Psoas muscle (tissue), 8 donors: ENCODE results near the gene VTCN1. TPM values are rescaled to one million over a fixed set of nuclear protein-coding genes. Genes with fewer than 3 reads are reported as not detected.

Experiments
- ATAC-seq, 4 donors: fragments of 200-7000 bp; cut with Tn5 transposase; one replicate each; pipeline ENCODE4 v1.9.1; 2020; ENCODE audit warnings: moderate library complexity in 3 of 4, mild to moderate bottlenecking in 2 of 4
- DNase-seq, 2 donors: peaks; one replicate each; pipeline ENCODE4 v3.0.0-alpha.2; 2020
- H3K27ac ChIP-seq: fragments of 200-600 bp; one replicate; pipeline ENCODE4 v1.8.0; 2022
- H3K27me3 ChIP-seq, 3 donors: fragments of 200-600 bp in 1 of 3; one replicate each; pipeline versions ENCODE4 v1.6.1 to v1.8.0; 2013 to 2022; ENCODE audit warnings: low read length in 2 of 3, mild to moderate bottlenecking in 2 of 3, moderate library complexity in 1 of 3; ENCODE audit not compliant: insufficient read depth in 3 of 3
- H3K36me3 ChIP-seq, 2 donors: fragments of 200-600 bp in 1 of 2; one replicate each; pipeline versions ENCODE4 v1.6.1 to v1.8.0; 2013 to 2022; ENCODE audit warnings: low read depth in 1 of 2, mild to moderate bottlenecking in 1 of 2, moderate library complexity in 1 of 2; ENCODE audit not compliant: insufficient read depth in 1 of 2
- H3K4me1 ChIP-seq: fragments of 200-600 bp; one replicate; pipeline ENCODE4 v1.8.0; 2022
- H3K4me3 ChIP-seq: fragments of 200-600 bp; one replicate; pipeline ENCODE4 v1.8.0; 2022; ENCODE audit warnings: mild to moderate bottlenecking
- H3K9me3 ChIP-seq: fragments of 200-600 bp; one replicate; pipeline ENCODE4 v1.8.0; 2022
- WGBS, 3 donors: extraction: QIAGEN DNeasy Blood & Tissue Kit; methylation state at CpG; one replicate each; pipeline versions ENCODE4 v1.1.6 to v1.1.7; 2013; 5-methylcytosine and 5-hydroxymethylcytosine counted together
- intact Hi-C, 2 donors: fragments of 100-400 bp; cut with DNase I; formaldehyde crosslinking; loops; one replicate each; pipeline versions ENCODE4 v1.11.0 to v1.14.2; 2022
- polyA plus RNA-seq, 3 donors: library from polyadenylated mRNA; stranded (reverse); fragments of 200-250 nt; gene quantifications; one replicate each; pipeline ENCODE4 v1.2.3, GENCODE V29; 2013
- total RNA-seq, 4 donors: library from RNA; stranded (reverse); fragmentation: NEBNext Ultra II Directional in 2 of 4; extraction: Animal tissue kit (Norgen Biotek cat#: 25700) in 2 of 4; gene quantifications; one replicate each; pipeline versions ENCODE4 v1.2.1 to v1.2.4, GENCODE V29; 2021 to 2023
- TF ChIP-seq, protein P1 (sequence below): fragments of 200-600 bp; IDR thresholded peaks from one replicate; pipeline ENCODE4 v1.8.0; 2022; ENCODE audit warnings: antibody characterized with exemption
- donor health status: healthy with polysubstance abuse.
- donor health status: DM: no; HTN: no; CAD: no; lungs with moderate emphysema.
- donor health status: Bipolar disorder and iron deficiency.
- donor health status: healthy.
- donor health status: DM: yes; HTN: yes; CAD: no.
- donor health status: DM: no; HTN: no; CAD: no.
- donor health status: DM: no; HTN: no; CAD: no.
- donor health status: DM: yes; HTN: yes; CAD: no.

The VTCN1 gene
- total and polyA plus RNA-seq, 7 donors, result 0.03 to 0.22 (median 0.09) TPM; not detected in 4

DNA sequence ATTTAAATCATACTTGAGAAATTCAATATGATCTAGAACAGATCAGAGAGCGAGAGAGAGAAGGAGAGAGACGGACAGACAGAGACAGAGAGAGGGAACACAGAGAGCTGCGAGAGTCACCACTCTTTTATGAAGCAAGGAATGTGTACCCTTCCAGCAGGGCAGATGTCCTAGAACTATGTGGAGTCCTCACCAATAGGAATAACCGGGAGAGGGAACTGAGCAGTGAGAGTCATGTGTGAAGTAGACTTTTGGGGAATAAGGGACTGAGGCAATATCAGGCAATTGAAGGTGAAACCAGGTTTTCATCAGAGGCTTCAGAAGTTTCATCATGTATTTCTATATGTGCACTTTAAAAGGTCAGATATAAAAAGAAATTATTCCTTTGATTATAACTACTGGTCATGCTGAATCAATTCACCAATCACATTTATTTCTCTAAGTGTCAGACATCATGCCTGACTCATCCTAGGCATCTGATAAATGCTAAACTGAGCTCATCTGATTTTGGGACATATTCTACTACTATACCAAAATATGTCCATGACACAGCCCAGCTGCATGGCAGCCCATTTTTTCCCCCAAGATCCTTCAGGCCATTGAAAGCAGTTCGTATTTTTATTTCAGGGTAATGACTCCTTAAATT is 22.4 kb downstream of the VTCN1 start:
- no peak for DNase-seq
- H3K27me3 ChIP-seq, result no peaks in the 10 kb centered on the region
- ATAC-seq, result no peak
- H3K9me3 ChIP-seq, result peaks cover 5% of the 10 kb centered on the region
- TF ChIP-seq, protein P1, sequence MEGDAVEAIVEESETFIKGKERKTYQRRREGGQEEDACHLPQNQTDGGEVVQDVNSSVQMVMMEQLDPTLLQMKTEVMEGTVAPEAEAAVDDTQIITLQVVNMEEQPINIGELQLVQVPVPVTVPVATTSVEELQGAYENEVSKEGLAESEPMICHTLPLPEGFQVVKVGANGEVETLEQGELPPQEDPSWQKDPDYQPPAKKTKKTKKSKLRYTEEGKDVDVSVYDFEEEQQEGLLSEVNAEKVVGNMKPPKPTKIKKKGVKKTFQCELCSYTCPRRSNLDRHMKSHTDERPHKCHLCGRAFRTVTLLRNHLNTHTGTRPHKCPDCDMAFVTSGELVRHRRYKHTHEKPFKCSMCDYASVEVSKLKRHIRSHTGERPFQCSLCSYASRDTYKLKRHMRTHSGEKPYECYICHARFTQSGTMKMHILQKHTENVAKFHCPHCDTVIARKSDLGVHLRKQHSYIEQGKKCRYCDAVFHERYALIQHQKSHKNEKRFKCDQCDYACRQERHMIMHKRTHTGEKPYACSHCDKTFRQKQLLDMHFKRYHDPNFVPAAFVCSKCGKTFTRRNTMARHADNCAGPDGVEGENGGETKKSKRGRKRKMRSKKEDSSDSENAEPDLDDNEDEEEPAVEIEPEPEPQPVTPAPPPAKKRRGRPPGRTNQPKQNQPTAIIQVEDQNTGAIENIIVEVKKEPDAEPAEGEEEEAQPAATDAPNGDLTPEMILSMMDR, result no peak
- H3K4me1 ChIP-seq, result no peaks in the 10 kb centered on the region
- no peaks in the 10 kb centered on the region for H3K36me3 ChIP-seq
- no peak overlapping the region for H3K4me3 ChIP-seq
- no peak overlapping the region for H3K27ac ChIP-seq
- WGBS, 3 donors, result 66 to 76% (median 75%) methylated on average over 5 of the region's 5 CpGs
- intact Hi-C loops, result no loop called here

DNA sequence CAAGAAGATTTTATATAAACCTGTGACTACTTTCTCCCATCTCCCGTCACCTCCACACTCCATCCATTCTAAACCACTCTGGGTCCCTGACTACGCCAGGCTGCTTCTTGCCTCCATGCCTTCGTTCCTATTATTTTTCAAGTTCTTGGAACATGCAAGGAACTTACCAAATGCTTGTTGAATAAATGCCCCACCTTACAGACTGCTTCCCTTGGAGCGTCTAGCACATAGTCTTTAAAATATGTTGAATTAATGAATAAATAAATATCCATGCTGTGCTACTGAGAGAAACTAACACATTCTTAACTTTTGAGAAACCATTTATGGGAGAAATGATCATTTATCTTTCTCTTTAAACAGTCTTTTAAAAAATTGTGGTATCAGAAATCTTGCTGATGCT is 27.6 kb downstream of the VTCN1 start:
- no peak for DNase-seq
- no peak overlapping the region for H3K4me3 ChIP-seq
- no peaks in the 10 kb centered on the region for H3K9me3 ChIP-seq
- WGBS, 3 donors, result 95 to 98% (median 95%) methylated on average over 4 of the region's 4 CpGs
- ATAC-seq, result no peak
- H3K27me3 ChIP-seq, result no peaks in the 10 kb centered on the region
- H3K36me3 ChIP-seq, result no peaks in the 10 kb centered on the region
- TF ChIP-seq, protein P1, result no peak
- H3K4me1 ChIP-seq, result no peaks in the 10 kb centered on the region
- H3K27ac ChIP-seq, result no peak overlapping the region
- intact Hi-C loops, result no loop called here

DNA sequence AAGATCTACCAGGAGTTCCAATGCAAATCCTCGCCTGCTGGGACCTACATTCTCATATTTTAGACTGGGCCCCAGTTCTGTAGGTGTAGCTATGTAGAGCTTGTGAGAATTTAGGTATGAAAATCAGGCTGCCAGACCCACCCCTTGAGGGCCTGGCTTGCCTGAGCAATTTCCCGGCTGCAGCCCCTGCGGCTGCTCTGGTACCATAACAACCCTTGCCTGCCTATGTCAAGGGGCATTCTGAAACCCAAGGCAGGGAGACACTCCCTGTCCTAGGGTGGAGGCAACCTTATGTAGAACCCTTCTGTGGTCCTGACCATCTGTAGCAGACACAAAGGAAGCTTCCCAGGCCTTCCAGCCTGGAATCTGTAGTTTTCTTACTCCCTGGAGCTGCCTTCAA is 28.4 kb downstream of the VTCN1 start:
- H3K4me1 ChIP-seq, result no peaks in the 10 kb centered on the region
- WGBS, 3 donors, result 91 to 97% (median 96%) methylated on average over 3 of the region's 3 CpGs
- TF ChIP-seq, protein P1, result no peak
- H3K36me3 ChIP-seq, result no peaks in the 10 kb centered on the region
- DNase-seq, result no peak
- ATAC-seq, result no peak
- intact Hi-C loops, result no loop called here
- no peak overlapping the region for H3K4me3 ChIP-seq
- no peaks in the 10 kb centered on the region for H3K27me3 ChIP-seq
- H3K9me3 ChIP-seq, result no peaks in the 10 kb centered on the region
- H3K27ac ChIP-seq, result no peak overlapping the region

DNA sequence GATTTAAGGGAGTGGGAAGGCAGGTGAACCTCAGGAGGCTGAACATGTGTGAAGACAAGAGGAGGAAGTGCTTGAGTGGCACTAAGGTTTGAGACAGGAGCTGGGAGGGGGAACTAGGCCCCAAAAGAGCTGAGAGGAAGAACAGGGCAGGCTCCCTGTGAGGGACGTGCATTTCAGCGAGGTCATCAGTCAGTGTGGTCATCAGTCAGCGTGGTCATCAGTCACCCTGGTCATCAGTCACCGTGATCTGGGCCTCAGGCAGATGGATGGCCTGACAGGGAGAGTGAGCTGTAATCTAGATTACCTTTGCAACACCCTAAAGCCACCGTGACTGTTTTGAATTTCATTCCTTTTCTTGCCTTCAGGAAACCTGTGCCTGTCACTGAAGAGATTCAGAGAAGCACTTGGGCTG is 29.1 kb downstream of the VTCN1 start:
- Histone ChIP-seq H3K4me3 (no peak overlapping the region), H3K9me3 (no peaks in the 10 kb centered on the region), H3K4me1 (no peaks in the 10 kb centered on the region), H3K27me3 (no peaks in the 10 kb centered on the region), H3K27ac (no peak overlapping the region), H3K36me3 (no peaks in the 10 kb centered on the region)
- TF ChIP-seq, protein P1, result no peak
- peak in 1 of 4 donors; percentile 90 for ATAC-seq
- intact Hi-C loops, result no loop called here
- no peak for DNase-seq
- 52 to 63% (median 54%) methylated on average over 5 of the region's 5 CpGs for whole genome bisulfite sequencing, 3 donors
